ENCODE data around the gene SSBP3.

DNA sequence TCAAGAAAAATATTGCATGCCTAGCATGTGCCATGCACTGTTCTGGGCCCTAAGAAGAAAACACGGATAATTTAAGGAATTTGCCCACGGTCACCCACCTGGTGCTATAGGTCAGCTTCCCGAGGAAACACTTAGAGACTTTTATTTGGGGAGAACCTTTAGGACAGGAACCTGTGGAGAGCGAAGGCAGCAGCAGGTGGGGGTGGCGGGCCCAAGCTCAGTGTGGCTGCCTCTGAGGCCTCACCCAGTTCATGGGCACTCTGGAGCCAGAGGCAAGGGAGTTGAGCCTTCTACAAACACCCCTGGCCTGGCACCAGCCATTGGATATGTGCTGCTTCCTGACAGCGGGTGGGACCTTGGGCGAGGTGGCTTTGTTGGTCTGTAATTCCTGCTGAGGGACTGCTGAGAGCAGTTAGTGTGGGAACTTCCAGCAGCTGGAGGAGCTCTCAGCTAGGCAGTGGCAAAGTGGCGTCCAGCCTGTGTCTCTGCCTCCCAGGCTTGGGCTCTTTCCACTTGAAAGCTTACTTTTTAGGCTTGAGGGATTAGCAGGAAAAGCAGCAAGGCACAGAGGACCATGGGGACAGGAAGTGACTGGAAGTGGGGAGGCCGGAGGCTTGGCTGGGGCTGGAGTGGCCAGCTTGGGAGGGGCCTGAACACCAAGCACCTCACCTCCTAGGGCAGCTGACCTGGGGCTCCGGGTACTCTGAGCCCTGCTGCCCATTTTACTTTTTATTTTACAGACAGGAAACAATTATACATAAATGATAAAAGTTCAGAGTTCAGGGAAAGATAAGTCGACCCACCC is 187.1 kb downstream of the SSBP3 start:
- no peak for TF ChIP-seq POLR2A (IDR thresholded peaks at IDR 0.05)
- TF ChIP-seq, protein P1, sequence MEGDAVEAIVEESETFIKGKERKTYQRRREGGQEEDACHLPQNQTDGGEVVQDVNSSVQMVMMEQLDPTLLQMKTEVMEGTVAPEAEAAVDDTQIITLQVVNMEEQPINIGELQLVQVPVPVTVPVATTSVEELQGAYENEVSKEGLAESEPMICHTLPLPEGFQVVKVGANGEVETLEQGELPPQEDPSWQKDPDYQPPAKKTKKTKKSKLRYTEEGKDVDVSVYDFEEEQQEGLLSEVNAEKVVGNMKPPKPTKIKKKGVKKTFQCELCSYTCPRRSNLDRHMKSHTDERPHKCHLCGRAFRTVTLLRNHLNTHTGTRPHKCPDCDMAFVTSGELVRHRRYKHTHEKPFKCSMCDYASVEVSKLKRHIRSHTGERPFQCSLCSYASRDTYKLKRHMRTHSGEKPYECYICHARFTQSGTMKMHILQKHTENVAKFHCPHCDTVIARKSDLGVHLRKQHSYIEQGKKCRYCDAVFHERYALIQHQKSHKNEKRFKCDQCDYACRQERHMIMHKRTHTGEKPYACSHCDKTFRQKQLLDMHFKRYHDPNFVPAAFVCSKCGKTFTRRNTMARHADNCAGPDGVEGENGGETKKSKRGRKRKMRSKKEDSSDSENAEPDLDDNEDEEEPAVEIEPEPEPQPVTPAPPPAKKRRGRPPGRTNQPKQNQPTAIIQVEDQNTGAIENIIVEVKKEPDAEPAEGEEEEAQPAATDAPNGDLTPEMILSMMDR (IDR thresholded peaks at IDR 0.05) = no peak
